ENCODE data around the gene IGFLR1. TPM values are rescaled to one million over a fixed set of nuclear protein-coding genes. Genes with fewer than 3 reads are reported as not detected.
A peak's percentile ranks its signal among the peaks of the same experiment; 100 is the strongest.

IGFLR1 gene
- total and polyA plus RNA-seq, 2 of the 8 experiments (the other 6 are each of a cell fraction or from before 2014, with no cell fraction given) = 8.4 to 28.9 TPM

DNA sequence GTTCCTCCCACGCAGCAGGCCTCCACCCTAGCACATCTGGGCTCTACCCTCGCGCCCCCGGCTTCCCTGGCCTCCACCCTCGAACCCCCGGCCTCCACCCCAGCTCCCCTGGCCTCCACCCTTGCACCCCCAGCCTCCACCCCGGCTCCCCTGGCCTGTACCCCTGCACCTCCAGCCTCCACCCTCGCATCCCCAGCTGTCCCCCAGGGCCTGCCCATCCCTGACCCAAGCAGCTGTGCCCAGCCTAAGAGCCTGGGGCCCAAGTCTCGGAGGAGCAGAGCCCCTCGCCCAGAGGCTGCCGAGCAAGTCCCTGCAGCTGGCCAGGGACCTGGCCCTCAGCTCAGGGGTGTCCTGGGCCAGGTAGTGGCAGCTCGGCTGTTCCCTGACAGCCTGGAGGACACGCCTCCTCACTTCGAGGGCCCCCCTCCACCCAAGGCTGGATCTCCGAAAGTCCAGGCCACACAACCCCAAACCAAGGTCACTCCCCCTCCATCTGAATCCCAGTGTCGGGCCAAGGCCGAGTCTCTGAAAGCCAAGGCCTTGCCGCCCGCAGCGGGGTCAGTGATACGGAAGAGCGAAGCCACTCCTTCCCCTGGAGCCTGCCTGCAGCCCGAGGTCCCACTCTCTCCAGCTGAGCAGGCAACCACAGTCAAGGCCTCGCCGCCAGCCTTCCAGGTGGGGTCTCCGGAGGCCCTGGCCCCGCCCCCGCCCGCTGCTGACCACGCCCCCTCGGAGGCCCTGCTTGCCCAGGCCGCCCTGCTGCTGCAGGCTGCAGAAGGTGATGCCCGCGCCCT lies 25.2 kb upstream of the IGFLR1 start (continued):
- TF ChIP-seq, protein P1, sequence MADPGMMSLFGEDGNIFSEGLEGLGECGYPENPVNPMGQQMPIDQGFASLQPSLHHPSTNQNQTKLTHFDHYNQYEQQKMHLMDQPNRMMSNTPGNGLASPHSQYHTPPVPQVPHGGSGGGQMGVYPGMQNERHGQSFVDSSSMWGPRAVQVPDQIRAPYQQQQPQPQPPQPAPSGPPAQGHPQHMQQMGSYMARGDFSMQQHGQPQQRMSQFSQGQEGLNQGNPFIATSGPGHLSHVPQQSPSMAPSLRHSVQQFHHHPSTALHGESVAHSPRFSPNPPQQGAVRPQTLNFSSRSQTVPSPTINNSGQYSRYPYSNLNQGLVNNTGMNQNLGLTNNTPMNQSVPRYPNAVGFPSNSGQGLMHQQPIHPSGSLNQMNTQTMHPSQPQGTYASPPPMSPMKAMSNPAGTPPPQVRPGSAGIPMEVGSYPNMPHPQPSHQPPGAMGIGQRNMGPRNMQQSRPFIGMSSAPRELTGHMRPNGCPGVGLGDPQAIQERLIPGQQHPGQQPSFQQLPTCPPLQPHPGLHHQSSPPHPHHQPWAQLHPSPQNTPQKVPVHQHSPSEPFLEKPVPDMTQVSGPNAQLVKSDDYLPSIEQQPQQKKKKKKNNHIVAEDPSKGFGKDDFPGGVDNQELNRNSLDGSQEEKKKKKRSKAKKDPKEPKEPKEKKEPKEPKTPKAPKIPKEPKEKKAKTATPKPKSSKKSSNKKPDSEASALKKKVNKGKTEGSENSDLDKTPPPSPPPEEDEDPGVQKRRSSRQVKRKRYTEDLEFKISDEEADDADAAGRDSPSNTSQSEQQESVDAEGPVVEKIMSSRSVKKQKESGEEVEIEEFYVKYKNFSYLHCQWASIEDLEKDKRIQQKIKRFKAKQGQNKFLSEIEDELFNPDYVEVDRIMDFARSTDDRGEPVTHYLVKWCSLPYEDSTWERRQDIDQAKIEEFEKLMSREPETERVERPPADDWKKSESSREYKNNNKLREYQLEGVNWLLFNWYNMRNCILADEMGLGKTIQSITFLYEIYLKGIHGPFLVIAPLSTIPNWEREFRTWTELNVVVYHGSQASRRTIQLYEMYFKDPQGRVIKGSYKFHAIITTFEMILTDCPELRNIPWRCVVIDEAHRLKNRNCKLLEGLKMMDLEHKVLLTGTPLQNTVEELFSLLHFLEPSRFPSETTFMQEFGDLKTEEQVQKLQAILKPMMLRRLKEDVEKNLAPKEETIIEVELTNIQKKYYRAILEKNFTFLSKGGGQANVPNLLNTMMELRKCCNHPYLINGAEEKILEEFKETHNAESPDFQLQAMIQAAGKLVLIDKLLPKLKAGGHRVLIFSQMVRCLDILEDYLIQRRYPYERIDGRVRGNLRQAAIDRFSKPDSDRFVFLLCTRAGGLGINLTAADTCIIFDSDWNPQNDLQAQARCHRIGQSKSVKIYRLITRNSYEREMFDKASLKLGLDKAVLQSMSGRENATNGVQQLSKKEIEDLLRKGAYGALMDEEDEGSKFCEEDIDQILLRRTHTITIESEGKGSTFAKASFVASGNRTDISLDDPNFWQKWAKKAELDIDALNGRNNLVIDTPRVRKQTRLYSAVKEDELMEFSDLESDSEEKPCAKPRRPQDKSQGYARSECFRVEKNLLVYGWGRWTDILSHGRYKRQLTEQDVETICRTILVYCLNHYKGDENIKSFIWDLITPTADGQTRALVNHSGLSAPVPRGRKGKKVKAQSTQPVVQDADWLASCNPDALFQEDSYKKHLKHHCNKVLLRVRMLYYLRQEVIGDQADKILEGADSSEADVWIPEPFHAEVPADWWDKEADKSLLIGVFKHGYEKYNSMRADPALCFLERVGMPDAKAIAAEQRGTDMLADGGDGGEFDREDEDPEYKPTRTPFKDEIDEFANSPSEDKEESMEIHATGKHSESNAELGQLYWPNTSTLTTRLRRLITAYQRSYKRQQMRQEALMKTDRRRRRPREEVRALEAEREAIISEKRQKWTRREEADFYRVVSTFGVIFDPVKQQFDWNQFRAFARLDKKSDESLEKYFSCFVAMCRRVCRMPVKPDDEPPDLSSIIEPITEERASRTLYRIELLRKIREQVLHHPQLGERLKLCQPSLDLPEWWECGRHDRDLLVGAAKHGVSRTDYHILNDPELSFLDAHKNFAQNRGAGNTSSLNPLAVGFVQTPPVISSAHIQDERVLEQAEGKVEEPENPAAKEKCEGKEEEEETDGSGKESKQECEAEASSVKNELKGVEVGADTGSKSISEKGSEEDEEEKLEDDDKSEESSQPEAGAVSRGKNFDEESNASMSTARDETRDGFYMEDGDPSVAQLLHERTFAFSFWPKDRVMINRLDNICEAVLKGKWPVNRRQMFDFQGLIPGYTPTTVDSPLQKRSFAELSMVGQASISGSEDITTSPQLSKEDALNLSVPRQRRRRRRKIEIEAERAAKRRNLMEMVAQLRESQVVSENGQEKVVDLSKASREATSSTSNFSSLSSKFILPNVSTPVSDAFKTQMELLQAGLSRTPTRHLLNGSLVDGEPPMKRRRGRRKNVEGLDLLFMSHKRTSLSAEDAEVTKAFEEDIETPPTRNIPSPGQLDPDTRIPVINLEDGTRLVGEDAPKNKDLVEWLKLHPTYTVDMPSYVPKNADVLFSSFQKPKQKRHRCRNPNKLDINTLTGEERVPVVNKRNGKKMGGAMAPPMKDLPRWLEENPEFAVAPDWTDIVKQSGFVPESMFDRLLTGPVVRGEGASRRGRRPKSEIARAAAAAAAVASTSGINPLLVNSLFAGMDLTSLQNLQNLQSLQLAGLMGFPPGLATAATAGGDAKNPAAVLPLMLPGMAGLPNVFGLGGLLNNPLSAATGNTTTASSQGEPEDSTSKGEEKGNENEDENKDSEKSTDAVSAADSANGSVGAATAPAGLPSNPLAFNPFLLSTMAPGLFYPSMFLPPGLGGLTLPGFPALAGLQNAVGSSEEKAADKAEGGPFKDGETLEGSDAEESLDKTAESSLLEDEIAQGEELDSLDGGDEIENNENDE (IDR thresholded peaks at IDR 0.05; ENCODE audit: insufficient replicate concordance, low read length) = no peak
- TF ChIP-seq MAX (IDR thresholded peaks at IDR 0.05) = peak; percentile 16; the same call in 1 of the 2 replicates
- TF ChIP-seq JUND (IDR thresholded peaks at IDR 0.05; ENCODE audit: low read length) = no peak
- TF ChIP-seq NANOG (IDR thresholded peaks at IDR 0.05; ENCODE audit: insufficient read depth, low read depth, low read length, poor library complexity, severe bottlenecking) = no peak
- no peak for TF ChIP-seq ZNF274 (IDR thresholded peaks at IDR 0.05; ENCODE audit: borderline replicate concordance, extremely low read depth, low read length)
- TF ChIP-seq HDAC6 (IDR thresholded peaks at IDR 0.05; ENCODE audit: low read depth, low read length) = no peak
- TF ChIP-seq NRF1 (IDR thresholded peaks at IDR 0.05; ENCODE audit: low read depth, low read length) = no peak
- no peak for TF ChIP-seq SIX5 (IDR thresholded peaks at IDR 0.05; ENCODE audit: low read depth, low read length)
- TF ChIP-seq TEAD4 (IDR thresholded peaks at IDR 0.05; ENCODE audit: low read depth, low read length) = no peak
- no peak for TF ChIP-seq GABPA (IDR thresholded peaks at IDR 0.05; ENCODE audit: borderline replicate concordance, insufficient read depth, low read length)

Data from H1 (cell line).